NT2/D1 (cell line): Measurements from ENCODE around the gene ZNF621.

Experiments used
- SUZ12 ChIP-seq: IDR thresholded peaks from 2 replicates; pipeline ENCODE4 v1.6.1; 2011; ENCODE audit not compliant: insufficient read length, insufficient read depth; ENCODE audit errors: extremely low read depth
- YY1 ChIP-seq: IDR thresholded peaks from 2 replicates; pipeline ENCODE4 v1.6.1; 2011; ENCODE audit not compliant: insufficient read length, insufficient read depth
- ZNF274 ChIP-seq: IDR thresholded peaks from 2 replicates; pipeline ENCODE4 v1.6.1; 2011; ENCODE audit warnings: mild to moderate bottlenecking, low read depth, low read length

- no peak for TF ChIP-seq YY1
- no peak for TF ChIP-seq ZNF274
- no peak for TF ChIP-seq SUZ12
Observed at GRCh38 chr3:40583691-40584090, 58.9 kb downstream of the ZNF621 start.
